Hepatocyte (in vitro differentiated cells): ENCODE measurements around the gene HNF4A.

Experiments
- CTCF ChIP-seq: fragments of 200-600 bp; sonication (generic); IDR thresholded peaks from 2 replicates; pipeline ENCODE4 v1.5.1; 2016; ENCODE audit warnings: antibody characterized with exemption, mild to moderate bottlenecking; ENCODE audit not compliant: poor library complexity
- EZH2 ChIP-seq: fragments of 200-600 bp; sonication (generic); IDR thresholded peaks from 2 replicates; pipeline ENCODE4 v1.6.1; 2016; ENCODE audit warnings: antibody characterized with exemption, mild to moderate bottlenecking, borderline replicate concordance
- EZH2phosphoT487 ChIP-seq: fragments of 200-600 bp; sonication (generic); IDR thresholded peaks from one replicate; pipeline ENCODE4 v1.6.1; 2018; ENCODE audit warnings: antibody characterized with exemption, mild to moderate bottlenecking, low read depth, moderate library complexity; ENCODE audit not compliant: unreplicated experiment, severe bottlenecking

DNA sequence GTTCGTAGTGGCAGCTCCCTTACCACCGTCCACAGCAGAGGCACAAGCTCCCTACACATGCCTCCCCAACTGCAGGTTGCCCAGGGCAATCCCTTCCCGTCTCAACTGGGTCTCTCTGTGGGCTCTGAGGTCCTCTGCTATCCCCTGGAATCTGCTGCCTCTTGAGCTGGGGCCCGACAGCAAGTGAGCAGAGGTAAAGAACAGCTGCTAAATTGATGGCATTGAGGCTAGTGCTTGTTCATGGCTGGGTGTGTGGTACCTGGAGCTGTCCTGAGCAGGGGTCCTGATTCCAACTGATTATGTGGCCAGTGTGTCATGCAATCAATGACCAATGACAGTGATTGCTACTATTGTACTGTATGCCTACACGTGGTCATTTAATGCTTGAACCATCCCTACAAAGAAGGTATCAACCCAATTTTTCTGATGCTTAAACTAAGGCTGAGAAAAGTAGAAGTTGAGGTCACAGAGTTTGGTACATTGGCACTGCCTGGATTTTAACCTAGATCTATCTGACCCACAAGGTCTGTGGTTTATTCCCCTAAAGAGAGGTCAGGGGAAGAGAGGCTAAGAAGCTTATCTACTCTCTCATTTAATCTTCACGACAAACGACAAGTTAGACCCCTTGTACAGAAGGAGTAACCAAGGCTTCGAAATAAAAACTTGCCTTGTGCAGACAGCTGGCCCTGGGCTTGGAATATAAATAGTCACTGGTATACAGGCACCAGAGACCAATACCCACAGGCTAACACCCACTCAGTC, 41.1 kb downstream of the HNF4A start:
- no peak for TF ChIP-seq EZH2
- no peak for TF ChIP-seq CTCF
- no peak for TF ChIP-seq EZH2phosphoT487
